T-helper 9 cell (primary cell): ENCODE data around the gene SLCO4A1.

ENCODE experiments used
- DNase-seq: peaks from one replicate; pipeline ENCODE4 v3.0.0-alpha.2; 2020

SLCO4A1 gene

GRCh38 chr20:62703853-62704228 is 61.5 kb downstream of the SLCO4A1 start:
- DNase-seq = no peak

GRCh38 chr20:62704341-62704948 is 62.1 kb downstream of the SLCO4A1 start:
- DNase-seq = no peak

- no peak for DNase-seq
Measured at GRCh38 chr20:62705627-62706026, 63.3 kb downstream of the SLCO4A1 start.

GRCh38 chr20:62706344-62706743 is 64.0 kb downstream of the SLCO4A1 start:
- no peak for DNase-seq

- no peak for DNase-seq
Measured at GRCh38 chr20:62706857-62707256, 64.6 kb downstream of the SLCO4A1 start.

- no peak for DNase-seq
Measured at GRCh38 chr20:62707276-62707920, 65.1 kb downstream of the SLCO4A1 start.

- DNase-seq = peak; percentile 12
Measured at GRCh38 chr20:62707921-62708521, 65.7 kb downstream of the SLCO4A1 start.

GRCh38 chr20:62708591-62709536 is 66.6 kb downstream of the SLCO4A1 start, which contains the start of gene NTSR1:
Gene NTSR1 (plus strand): TSS chr20:62708836. CDS start chr20:62709208, 372 bp downstream.
- no peak for DNase-seq

- no peak for DNase-seq
Measured at GRCh38 chr20:62709537-62709905, 67.2 kb downstream of the SLCO4A1 start.

- DNase-seq = no peak
Measured at GRCh38 chr20:62710221-62710885, 68.0 kb downstream of the SLCO4A1 start.

GRCh38 chr20:62710886-62711702 is 68.8 kb downstream of the SLCO4A1 start:
- no peak for DNase-seq

GRCh38 chr20:62711703-62712101 is 69.4 kb downstream of the SLCO4A1 start:
- no peak for DNase-seq

GRCh38 chr20:62712606-62713005 is 70.3 kb downstream of the SLCO4A1 start:
- no peak for DNase-seq

- no peak for DNase-seq
Measured at GRCh38 chr20:62714006-62714405, 71.7 kb downstream of the SLCO4A1 start.

GRCh38 chr20:62714799-62715198 is 72.5 kb downstream of the SLCO4A1 start:
- no peak for DNase-seq

GRCh38 chr20:62715201-62715600 is 72.9 kb downstream of the SLCO4A1 start:
- no peak for DNase-seq

GRCh38 chr20:62716198-62716940 is 74.1 kb downstream of the SLCO4A1 start:
- DNase-seq = peak; percentile 20

- no peak for DNase-seq
Measured at GRCh38 chr20:62716941-62717310, 74.6 kb downstream of the SLCO4A1 start.

GRCh38 chr20:62717933-62718332 is 75.6 kb downstream of the SLCO4A1 start:
- DNase-seq = no peak

- no peak for DNase-seq
Measured at GRCh38 chr20:62718546-62718945, 76.2 kb downstream of the SLCO4A1 start.
